ENCODE data around the gene TMEM132A. TPM values are rescaled to one million over a fixed set of nuclear protein-coding genes. Genes with fewer than 3 reads are reported as not detected.

Gene TMEM132A
- total RNA-seq, 1 experiment from 2014 or later: 114 TPM

DNA sequence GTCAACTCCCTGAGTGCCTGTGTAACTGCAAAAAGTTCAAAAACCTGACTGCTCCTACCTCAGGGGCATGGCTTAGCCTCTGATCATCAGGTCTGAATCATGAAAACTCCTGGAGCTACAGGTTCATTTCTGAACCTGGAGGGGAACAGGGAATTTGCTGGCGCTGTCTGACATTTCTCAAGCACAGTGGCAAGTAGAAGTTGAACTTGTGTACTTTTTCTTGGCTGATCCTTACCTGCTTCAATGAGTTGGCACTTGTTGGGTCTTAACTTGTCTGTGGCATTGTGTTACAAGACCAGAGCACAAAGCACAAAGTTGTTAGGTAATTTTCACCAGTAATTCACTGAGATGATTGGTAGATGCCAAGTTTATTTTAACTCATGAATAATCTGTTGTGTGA, 7.0 kb upstream of the TMEM132A start:
- Mint-ChIP-seq H3K4me3 (no peak overlapping the region), H3K27me3 (ENCODE audit: low read depth) (peaks cover 2% of the 10 kb centered on the region), H3K36me3 (peaks cover 8% of the 10 kb centered on the region), H3K4me1 (peaks cover 45% of the 10 kb centered on the region), H3K9me3 (no peaks in the 10 kb centered on the region), H3K27ac (no peak overlapping the region)
- DNase-seq (ENCODE audit: low spot score) (no peak), ATAC-seq (no peak)
- POLR2A ChIA-PET: interaction anchor here (0.5 kb wide), 1 partner anchor 38 kb away, joined by 5 read pairs; no protein-coding TSS in a partner anchor
- TF ChIP-seq, protein P1, sequence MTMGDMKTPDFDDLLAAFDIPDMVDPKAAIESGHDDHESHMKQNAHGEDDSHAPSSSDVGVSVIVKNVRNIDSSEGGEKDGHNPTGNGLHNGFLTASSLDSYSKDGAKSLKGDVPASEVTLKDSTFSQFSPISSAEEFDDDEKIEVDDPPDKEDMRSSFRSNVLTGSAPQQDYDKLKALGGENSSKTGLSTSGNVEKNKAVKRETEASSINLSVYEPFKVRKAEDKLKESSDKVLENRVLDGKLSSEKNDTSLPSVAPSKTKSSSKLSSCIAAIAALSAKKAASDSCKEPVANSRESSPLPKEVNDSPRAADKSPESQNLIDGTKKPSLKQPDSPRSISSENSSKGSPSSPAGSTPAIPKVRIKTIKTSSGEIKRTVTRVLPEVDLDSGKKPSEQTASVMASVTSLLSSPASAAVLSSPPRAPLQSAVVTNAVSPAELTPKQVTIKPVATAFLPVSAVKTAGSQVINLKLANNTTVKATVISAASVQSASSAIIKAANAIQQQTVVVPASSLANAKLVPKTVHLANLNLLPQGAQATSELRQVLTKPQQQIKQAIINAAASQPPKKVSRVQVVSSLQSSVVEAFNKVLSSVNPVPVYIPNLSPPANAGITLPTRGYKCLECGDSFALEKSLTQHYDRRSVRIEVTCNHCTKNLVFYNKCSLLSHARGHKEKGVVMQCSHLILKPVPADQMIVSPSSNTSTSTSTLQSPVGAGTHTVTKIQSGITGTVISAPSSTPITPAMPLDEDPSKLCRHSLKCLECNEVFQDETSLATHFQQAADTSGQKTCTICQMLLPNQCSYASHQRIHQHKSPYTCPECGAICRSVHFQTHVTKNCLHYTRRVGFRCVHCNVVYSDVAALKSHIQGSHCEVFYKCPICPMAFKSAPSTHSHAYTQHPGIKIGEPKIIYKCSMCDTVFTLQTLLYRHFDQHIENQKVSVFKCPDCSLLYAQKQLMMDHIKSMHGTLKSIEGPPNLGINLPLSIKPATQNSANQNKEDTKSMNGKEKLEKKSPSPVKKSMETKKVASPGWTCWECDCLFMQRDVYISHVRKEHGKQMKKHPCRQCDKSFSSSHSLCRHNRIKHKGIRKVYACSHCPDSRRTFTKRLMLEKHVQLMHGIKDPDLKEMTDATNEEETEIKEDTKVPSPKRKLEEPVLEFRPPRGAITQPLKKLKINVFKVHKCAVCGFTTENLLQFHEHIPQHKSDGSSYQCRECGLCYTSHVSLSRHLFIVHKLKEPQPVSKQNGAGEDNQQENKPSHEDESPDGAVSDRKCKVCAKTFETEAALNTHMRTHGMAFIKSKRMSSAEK (CRISPR knock-in tag; IDR thresholded peaks at IDR 0.05; ENCODE audit: borderline replicate concordance): no peak
- TF ChIP-seq ELF4 (CRISPR knock-in tag; IDR thresholded peaks at IDR 0.05; ENCODE audit: low read depth) (no peak), ZNF396 (CRISPR knock-in tag; IDR thresholded peaks at IDR 0.05; ENCODE audit: borderline replicate concordance) (no peak), JUN (CRISPR knock-in tag; IDR thresholded peaks at IDR 0.05) (no peak), E2F1 (CRISPR knock-in tag; IDR thresholded peaks at IDR 0.05) (no peak), ZNF416 (CRISPR knock-in tag; IDR thresholded peaks at IDR 0.05) (no peak), RORB (CRISPR knock-in tag; IDR thresholded peaks at IDR 0.05) (no peak), ERG (CRISPR knock-in tag; IDR thresholded peaks at IDR 0.05) (no peak), PRDM15 (CRISPR knock-in tag; IDR thresholded peaks at IDR 0.05) (no peak), STAT6 (CRISPR knock-in tag; conservative IDR thresholded peaks at IDR 0.05; ENCODE audit: low read depth) (no peak), CBFB (CRISPR knock-in tag; IDR thresholded peaks at IDR 0.05; ENCODE audit: low read depth) (no peak), ATF1 (CRISPR knock-in tag; IDR thresholded peaks at IDR 0.05) (no peak), TP53 (CRISPR knock-in tag; IDR thresholded peaks at IDR 0.05) (no peak)
- TF ChIP-seq, protein P2, sequence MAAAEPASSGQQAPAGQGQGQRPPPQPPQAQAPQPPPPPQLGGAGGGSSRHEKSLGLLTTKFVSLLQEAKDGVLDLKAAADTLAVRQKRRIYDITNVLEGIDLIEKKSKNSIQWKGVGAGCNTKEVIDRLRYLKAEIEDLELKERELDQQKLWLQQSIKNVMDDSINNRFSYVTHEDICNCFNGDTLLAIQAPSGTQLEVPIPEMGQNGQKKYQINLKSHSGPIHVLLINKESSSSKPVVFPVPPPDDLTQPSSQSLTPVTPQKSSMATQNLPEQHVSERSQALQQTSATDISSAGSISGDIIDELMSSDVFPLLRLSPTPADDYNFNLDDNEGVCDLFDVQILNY (CRISPR knock-in tag; IDR thresholded peaks at IDR 0.05): no peak
- TF ChIP-seq, protein P3, sequence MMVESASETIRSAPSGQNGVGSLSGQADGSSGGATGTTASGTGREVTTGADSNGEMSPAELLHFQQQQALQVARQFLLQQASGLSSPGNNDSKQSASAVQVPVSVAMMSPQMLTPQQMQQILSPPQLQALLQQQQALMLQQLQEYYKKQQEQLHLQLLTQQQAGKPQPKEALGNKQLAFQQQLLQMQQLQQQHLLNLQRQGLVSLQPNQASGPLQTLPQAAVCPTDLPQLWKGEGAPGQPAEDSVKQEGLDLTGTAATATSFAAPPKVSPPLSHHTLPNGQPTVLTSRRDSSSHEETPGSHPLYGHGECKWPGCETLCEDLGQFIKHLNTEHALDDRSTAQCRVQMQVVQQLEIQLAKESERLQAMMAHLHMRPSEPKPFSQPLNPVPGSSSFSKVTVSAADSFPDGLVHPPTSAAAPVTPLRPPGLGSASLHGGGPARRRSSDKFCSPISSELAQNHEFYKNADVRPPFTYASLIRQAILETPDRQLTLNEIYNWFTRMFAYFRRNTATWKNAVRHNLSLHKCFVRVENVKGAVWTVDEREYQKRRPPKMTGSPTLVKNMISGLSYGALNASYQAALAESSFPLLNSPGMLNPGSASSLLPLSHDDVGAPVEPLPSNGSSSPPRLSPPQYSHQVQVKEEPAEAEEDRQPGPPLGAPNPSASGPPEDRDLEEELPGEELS (CRISPR knock-in tag; IDR thresholded peaks at IDR 0.05): no peak
- CTCF ChIA-PET: no interaction called here
